Measurements from ENCODE around the gene GABBR2. TPM values are rescaled to one million over a fixed set of nuclear protein-coding genes. Genes with fewer than 3 reads are reported as not detected.

Gene GABBR2
- total RNA-seq, 1 experiment from 2014 or later, result 1.9 TPM

GRCh38 chr9:98551511-98552286 is 157.0 kb downstream of the GABBR2 start:
- peak; percentile 67 for DNase-seq (ENCODE audit: low read depth)

- DNase-seq (ENCODE audit: low read depth), result peak; percentile 60
Measured at GRCh38 chr9:98550206-98550820, 158.4 kb downstream of the GABBR2 start.

DNA sequence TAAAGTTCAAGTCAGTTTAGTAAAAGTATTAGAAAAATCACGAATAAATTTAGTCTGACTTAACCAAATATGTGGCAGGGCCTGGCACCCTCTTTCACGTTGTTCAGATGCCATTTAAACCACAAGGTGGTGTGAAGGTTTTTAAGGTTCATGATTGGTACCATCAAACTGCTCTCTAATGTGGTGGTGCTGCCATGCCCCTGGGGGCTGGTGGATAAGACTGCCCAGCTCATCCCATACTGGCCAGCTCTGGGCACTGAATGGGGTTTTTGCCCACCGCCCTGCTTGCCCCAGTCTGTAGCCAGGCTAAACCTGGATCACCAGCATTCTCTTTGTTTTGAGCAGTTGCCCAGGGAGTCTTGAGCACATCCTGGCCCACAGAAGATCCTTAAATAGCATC is 159.3 kb downstream of the GABBR2 start:
- DNase-seq (ENCODE audit: low read depth), result no peak

- DNase-seq (ENCODE audit: low read depth), result no peak
Measured at GRCh38 chr9:98547606-98548005, 161.1 kb downstream of the GABBR2 start.

DNA sequence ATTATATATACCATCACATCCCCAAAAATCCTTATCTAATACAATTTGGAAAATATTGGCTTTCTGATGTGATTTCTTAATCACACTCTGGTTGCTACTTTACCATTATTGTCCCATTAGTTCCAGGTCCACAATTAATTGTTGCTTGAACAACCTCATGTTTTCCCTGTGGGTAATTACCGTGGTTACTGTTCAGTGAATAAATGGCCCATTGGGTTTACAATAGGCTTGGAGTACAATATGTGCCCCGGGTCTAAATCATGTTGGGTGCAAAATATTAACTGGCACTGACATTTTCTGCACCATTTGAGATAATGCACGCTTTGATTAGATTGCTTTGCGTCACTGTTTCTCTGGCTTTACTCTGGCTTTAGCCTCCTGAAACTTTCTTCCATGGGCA is 163.7 kb downstream of the GABBR2 start:
- DNase-seq (ENCODE audit: low read depth), result no peak

GRCh38 chr9:98541684-98542230 is 167.0 kb downstream of the GABBR2 start:
- no peak for DNase-seq (ENCODE audit: low read depth)

- DNase-seq (ENCODE audit: low read depth), result no peak
Measured at GRCh38 chr9:98540476-98540875, 168.3 kb downstream of the GABBR2 start.

- DNase-seq (ENCODE audit: low read depth), result peak; percentile 66
Measured at GRCh38 chr9:98539954-98540353, 168.8 kb downstream of the GABBR2 start.

GRCh38 chr9:98538626-98539031 is 170.1 kb downstream of the GABBR2 start:
- DNase-seq (ENCODE audit: low read depth), result no peak

DNA sequence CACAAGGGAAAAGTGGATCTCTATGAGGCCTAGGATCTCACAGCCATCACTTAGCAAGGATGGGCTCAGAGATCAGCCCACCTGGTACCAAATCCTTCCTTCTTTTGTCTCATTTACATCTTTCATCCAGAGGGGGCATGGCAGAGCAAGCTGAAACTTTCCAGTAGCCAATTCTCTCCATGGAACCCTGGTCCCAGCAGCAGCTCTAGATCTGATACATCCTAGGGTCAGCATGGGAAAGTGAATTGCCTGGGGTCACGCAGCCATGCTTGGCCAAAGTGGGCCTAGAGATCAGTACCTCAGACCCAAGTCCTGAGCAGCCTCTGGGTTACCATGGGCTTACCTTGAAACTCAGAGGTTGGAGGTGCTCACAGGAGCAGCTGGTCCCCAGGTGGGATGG is 170.5 kb downstream of the GABBR2 start:
- no peak for DNase-seq (ENCODE audit: low read depth)

DNA sequence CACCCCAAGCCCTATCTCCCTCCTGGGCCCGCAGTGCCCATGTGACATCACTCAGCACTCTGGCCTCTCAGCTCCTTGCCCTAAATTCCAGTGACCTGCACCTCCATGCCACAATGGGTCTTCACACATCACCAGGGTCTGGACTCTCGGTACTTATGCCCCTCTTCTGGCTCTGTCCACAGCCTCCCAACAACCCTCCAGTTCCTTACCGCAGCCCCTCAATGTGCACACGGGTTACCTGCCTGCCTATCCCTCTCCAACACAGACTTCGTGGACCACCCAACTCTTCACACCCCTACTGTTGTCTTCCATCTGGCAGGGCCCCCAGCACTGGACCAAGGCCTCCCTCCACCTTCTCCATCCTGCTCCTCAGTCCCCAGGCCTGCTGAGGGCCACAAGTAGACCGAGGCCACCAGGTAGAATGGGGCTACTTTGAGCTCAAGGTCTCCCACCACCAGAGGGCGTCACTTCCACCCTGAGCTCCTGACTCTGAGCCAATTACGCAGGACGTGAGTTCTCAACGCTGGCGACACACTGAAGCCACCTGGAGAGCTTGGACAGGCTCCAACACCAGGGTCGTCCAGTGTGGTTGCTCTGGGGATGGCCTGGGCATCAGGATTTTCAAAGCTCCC is 172.1 kb downstream of the GABBR2 start:
- DNase-seq (ENCODE audit: low read depth), result no peak

GRCh38 chr9:98533866-98534265 is 174.9 kb downstream of the GABBR2 start:
- DNase-seq (ENCODE audit: low read depth), result no peak

DNA sequence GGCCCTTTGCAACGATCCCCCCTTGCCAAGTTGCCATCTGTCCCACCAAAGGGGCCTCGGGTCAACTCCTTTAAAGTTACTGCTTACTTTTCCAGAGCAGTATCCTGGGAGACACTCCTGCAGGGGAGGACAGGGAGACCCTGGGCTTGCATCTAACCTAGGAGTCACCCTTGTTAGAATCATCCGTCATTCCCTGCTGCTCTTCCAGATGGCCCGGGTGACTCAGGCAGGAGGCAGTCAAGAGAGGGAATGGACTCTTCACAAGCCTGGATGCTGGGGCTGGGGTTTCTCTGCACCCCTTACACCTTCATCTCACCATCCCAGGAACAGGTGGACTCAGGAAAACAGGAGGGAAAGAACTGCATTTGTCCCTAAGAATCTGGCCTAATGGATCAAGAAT is 175.6 kb downstream of the GABBR2 start:
- no peak for DNase-seq (ENCODE audit: low read depth)

GRCh38 chr9:98532574-98532973 is 176.2 kb downstream of the GABBR2 start:
- DNase-seq (ENCODE audit: low read depth), result no peak

DNA sequence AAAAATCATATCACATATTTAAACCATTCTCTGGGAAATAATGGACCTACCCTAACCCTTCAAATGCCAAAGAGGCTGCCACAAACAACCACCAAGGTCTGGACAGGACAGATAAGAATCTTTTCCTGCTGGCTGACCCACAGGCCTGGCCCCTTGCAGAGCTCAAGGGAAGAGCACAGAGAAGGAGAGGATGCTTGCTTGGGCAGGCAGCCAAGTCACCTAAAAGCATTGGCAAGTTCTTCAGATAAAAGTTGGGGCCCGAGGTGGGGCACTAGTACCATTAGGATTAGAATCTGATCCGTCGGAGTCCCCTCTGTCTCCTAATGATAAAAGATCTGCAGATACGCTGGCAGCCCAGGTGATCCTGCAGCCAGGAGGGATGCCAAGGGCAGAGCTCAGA is 176.6 kb downstream of the GABBR2 start:
- DNase-seq (ENCODE audit: low read depth), result no peak

- no peak for DNase-seq (ENCODE audit: low read depth)
Measured at GRCh38 chr9:98530806-98531386, 177.8 kb downstream of the GABBR2 start.

DNA sequence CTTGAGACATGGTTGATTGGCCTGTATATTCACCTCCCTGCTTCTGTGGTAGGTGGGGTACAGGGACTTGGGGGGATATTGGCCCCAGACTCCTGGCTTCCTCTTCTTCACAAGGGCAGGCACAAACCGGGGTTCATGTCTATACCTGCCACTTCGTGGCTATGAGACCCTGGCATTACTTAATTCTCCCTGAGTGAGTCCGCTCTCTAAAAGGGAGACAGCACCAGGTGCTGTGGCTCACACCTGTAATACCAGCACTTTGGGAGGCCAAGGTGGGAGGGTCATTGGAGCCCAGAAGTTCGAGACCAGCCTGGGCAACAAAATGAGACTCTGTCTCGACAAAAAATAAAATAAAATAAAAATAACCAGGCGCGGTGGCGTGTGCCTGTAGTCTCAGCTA is 178.5 kb downstream of the GABBR2 start:
- DNase-seq (ENCODE audit: low read depth), result no peak

DNA sequence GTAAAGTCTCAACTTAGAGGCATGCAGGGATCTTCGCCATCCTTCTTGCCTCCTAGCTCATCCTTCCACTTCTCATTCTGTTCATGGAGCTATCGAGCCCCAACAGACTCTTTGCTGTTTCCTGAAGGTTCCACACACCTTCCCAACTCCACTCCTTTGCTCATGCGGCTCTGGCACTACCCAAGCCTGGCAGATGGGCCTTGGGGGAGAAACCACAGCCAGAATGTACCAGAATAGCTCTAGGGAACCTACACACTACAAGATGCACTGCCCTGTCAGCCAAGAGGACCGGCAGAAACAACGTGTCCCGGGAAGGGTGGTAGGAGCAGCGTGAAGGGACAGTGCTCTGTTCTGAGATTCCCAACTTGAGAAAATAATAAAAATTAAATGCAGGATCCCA is 178.9 kb downstream of the GABBR2 start:
- no peak for DNase-seq (ENCODE audit: low read depth)

GRCh38 chr9:98523231-98523901 is 185.4 kb downstream of the GABBR2 start:
- DNase-seq (ENCODE audit: low read depth), result peak; percentile 44

- no peak for DNase-seq (ENCODE audit: low read depth)
Measured at GRCh38 chr9:98522487-98522886, 186.2 kb downstream of the GABBR2 start.

- peak; percentile 76 for DNase-seq (ENCODE audit: low read depth)
Measured at GRCh38 chr9:98521141-98521540, 187.6 kb downstream of the GABBR2 start.
